CD4-positive, alpha-beta T cell treated with Interleukin-4 for 1 hour (primary cell): ENCODE data around the gene SPDL1.
A peak's percentile ranks its signal among the peaks of the same experiment; 100 is the strongest.

Experiments
- DNase-seq, 2 donors: peaks; one replicate each; pipeline ENCODE4 v3.0.0-alpha.2; 2020 to 2022

SPDL1 gene

GRCh38 chr5:169631360-169631759 lies 47.8 kb downstream of the SPDL1 start:
- DNase-seq, result no peak

GRCh38 chr5:169632946-169633345 lies 49.4 kb downstream of the SPDL1 start:
- no peak for DNase-seq

DNA sequence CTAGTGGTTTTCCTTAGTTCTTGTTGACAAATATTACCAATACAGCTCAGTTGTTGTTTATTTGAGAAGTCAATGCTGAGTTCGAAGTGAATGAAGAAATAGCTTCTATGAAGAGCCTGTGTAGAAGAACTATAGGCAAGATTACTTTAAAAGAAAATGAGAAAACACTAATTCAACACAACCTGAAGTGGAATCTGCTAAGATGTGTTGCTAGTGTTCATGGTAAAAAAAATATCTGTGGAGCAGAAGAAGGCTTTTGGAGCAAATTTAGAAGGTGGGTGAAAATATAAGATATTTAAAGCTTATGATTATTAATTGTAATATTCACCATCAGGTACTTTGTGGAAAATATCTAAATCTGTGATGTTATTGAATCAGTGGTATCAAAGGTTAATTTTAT lies 51.0 kb downstream of the SPDL1 start:
- no peak for DNase-seq

- no peak for DNase-seq
These were observed 52.4 kb downstream of the SPDL1 start for GRCh38 chr5:169635936-169636335.

- no peak for DNase-seq
These were observed 53.0 kb downstream of the SPDL1 start for GRCh38 chr5:169636477-169637084.

DNA sequence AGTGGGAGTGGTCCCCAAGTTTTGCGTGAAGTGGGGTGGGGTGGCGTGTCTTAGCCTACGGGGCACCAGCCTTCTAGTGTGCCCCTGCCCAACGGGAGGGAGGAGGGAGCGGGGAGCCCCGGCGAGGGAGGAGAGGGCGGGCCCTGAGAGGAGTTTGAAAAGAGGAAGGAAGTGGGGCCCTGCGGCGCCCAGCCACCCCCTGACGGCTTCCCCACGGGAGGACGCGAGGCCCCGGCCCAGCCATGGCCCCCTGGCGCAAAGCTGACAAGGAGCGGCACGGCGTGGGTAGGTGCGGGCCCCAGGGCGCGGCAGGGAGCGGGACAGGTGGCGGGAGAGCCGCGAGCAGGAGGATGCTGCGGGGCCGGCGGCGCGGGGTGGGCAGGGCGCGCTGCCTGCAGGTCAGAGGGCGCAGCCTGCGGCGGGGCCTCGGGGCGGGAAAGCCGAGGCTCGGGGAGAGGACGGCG lies 53.5 kb downstream of the SPDL1 start, which contains the start of gene DOCK2:
Gene DOCK2, plus strand, starts transcription at position 191 of the 464 bp plus-strand sequence. Its CDS starts 52 bp downstream, at position 243.
- peak; percentile 67 to 74 for DNase-seq

DNA sequence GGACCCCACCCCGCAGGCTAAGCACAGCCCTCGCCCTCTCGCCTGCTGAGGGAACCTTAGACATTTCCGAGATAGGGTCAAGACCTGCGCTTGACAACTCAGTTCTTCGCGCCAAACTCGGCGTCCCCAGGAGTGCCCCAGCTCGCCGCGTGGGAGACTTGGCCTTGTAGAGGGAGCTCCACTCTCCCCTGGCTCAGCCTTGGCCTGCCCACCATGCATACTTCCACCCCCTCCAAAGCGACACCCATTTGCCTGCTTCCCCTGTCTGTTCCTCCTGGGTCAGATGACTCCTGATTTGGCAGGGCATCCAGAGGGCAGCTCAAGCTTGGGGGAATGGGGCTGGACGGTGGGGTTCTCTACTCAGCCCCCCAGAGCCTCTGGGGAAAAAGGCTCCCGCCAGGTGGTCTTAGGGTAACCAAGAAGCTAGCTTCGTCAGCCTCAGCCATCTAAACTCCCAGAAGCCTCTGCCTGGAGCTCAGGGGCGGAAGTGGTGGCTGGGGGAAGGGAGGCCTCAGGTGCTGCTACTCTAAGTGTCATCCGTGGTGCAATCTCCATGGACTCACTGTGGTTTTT lies 54.1 kb downstream of the SPDL1 start:
- peak; percentile 71 to 75 for DNase-seq

DNA sequence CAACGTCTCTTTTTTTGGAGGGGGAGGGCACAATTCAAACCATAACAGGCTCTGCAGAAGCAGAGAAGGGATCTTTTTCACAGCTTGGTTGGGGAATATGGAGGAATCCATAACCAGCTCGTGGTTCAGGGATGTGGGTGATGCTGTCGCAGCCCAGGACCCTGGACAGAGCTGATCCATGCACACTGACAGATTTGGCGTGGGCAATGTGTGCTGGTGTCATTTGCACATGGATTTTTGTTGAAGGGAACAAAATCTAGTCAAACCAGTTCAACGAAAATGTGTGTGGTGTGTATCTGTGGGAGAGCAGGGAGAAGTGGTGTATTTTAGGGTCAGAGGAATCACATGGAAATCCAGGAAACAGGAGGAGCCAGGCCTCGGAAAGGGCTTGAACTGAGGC lies 57.7 kb downstream of the SPDL1 start:
- DNase-seq, result no peak

DNA sequence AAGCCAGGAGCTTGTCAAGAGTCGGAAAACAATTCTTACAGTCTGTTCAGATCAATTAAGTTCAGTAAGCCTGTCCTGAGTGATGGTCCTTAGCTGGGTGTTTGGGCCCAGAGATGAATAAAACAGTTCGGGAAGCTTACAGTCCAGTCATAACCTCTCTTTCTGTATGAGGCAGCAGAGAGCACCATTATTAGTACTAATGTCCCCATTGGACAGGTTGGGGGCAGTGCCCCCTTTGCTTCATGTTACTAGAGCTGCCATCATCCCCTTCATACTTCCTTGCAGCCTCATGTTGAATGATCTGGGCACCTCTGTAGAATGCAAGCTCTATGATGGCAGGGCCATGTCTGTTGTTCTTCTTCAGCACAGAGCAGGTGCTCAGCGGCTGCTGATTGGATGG lies 63.3 kb downstream of the SPDL1 start:
- DNase-seq, result no peak

DNA sequence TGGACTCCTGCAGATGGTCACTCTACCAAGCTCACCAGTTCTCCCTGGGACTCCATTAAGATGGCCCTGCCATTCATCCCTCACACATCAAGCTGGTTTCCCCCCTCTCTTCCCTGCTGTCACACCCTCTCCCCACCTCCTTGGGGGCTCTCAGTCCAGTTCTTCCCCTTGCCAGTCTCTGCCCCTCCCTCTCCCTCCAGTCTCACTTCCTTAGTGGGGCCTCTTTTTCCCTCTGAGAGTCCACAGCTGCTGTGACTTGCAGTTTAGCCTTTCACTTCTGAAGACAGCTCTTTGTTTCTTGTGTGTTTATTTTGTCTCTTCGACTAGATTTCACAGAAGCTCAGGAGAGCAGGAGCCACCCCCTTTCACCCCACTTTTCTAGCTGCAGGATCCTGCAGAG lies 64.0 kb downstream of the SPDL1 start:
- peak in 1 of 2 donors; percentile 25 for DNase-seq

DNA sequence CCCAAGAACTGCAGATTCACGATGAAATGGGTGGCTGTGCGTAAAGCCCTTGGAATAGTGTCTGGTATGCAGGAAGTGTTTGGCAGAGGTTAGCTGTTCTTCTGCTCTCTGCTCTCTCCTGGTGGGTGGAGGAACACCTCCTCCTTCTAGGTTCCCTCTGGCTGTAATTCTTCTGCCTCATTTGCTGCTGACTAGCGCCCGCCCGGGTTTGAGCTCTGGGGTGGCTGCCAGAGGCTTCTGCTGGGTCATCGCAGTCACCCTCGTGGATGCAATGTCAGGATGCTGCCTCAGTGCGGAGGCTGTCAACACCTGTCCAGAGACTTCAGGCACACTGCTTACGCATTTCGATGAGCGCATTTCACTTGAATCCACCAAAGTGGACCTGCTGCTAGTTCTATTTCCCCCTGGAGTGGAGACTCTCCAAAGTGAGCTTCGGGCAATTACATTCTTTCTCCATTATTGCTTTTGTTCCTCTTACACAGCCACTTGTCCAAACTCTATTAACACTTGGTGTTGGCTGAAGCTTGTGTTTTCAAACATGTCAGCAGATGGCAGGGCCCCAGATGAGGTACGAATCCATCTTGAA lies 65.2 kb downstream of the SPDL1 start:
- no peak for DNase-seq

DNA sequence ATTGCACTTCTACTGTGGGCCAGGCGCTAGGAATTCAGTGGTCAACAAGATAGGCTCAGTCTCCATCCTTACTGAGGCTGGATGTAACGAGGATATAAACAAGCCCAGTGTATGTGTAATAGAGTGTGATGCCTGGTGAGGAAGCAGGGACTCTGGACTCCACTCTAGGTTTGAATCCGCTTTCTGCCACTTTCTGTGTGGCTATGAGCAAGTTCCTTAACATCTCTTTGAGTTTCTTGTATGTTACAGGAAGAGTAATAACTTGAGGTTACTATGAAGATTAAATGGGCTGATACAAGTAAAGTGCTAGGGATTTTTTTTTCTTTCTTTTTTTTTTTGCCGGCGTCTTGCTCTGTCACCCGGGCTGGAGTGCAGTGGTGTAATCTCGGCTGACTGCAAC lies 65.9 kb downstream of the SPDL1 start:
- peak in 1 of 2 donors; percentile 36 for DNase-seq

- DNase-seq, result peak in 1 of 2 donors; percentile 52
These were observed 67.2 kb downstream of the SPDL1 start for GRCh38 chr5:169650701-169651331.

DNA sequence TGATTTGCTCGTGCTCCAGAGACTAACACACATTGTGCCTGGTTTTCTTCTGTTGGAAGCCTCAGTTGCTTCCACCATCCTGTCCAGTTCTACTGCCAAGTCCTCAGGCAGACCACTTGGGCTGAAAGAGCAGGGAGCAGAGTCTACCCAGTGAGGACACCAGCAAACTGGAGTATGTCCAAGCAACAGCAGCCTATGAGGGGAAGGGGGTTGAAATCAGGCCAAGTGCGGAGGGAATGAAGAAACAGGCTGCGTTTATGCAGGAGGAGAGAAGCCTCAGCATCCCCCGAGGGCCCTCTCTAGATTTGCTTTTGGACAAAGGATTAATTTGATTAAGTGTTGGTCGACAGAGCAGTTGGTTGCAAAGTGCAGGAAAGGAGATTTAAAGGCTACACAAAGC lies 68.0 kb downstream of the SPDL1 start:
- DNase-seq, result no peak

DNA sequence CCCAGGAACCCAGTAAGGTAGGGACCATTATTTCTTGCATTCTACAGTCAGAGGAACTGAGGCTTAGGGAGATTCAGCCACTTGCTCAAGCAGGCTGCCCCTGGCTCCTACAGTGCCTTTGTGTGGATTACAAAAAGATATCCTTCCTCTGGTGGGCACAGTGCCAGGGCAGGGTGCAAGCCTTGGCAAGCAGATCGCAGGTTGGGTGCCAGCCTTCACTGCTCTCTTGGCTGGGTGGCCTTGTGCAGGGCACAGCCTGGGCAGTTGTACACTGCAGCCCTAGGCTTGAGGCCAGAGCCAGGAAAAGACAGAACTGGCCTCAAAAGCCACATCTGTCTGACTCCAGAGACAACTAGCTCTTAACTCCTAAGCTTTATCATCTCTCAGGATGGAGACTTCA lies 68.5 kb downstream of the SPDL1 start:
- no peak for DNase-seq

- DNase-seq, result no peak
These were observed 69.5 kb downstream of the SPDL1 start for GRCh38 chr5:169653091-169653490.
